ENCODE results near the gene PRH1.

Gene PRH1

DNA sequence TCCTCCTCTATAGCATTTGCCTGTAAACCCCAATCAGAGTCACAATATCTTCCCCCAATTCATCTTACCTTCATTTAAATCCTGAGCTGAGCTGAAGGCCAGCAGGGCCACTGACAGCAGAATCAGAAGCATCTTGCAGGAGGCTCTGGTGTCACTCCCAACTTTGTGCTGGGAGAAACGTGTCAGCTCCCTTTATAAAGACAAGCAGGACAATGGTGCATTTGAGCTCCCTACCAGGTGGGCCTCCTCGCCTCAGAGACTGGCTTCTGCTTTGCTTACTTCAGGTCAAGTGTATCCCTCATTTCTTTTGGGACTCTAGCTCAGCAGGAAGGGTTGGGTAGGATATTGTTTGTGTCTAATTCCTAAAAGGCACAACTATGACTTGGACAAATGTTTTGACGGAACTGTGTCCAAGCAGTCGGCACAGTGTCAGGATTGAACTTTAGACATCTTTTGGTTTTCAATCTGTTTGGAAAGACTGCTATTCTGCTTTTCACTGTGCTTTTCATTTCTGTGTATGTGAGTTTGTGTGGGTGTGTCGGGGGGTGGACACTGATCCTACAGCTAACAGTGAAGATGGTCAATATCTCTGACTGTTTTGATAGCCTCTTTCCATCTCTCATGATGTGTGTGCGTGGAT is at the start of gene PRH1:
PRH1 (minus strand) TSS at position 170 of the 640 bp plus-strand sequence; CDS start at position 132, 38 bp downstream.
- no peak for DNase-seq

DNA sequence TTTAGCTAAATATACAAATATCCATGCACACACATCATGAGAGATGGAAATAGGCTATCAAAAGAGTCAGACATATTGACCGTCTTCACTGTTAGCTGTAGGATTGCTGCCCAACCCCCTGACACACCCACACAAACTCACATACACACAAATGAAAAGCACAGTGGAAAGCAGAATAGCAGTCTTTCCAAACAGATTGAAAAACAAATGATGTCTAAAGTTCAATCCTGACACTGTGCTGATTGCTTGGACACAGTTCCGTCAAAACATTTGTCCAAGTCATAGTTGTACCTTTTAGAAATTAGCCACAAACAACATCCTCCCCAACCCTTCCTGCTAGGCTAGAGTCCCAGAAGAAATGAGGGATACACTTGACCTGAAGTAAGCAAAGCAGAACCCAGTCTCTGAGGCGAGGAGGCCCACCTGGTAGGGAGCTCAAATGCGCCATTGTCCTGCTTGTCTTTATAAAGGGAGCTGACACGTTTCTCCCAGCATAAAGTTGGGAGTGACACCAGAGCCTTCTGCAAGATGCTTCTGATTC is 44.8 kb upstream of the PRH1 start, which contains the start of gene PRH2:
PRH2 (plus strand) TSS at position 491 of the 541 bp plus-strand sequence; CDS start at position 529, 38 bp downstream.
- no peak for DNase-seq

DNA sequence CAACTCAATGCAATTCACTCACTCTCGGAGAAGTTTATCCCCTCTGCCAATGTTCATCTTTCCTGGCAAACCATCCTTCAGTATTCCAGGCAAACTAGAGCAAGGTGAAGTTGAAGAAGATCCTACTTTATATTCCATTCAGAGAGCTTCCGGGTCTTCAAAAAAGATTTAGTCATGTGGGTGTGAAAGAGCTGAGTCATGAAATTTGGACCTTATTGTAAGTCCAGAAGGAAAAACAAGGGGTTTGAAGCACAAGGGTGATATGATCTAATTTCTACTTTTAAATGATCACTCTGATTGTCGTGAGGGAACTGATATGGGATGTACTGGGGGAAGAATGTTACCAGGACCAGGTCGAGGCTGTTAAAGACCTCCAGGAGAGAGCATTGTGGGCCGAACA is 42.2 kb upstream of the PRH1 start:
- DNase-seq: no peak

DNA sequence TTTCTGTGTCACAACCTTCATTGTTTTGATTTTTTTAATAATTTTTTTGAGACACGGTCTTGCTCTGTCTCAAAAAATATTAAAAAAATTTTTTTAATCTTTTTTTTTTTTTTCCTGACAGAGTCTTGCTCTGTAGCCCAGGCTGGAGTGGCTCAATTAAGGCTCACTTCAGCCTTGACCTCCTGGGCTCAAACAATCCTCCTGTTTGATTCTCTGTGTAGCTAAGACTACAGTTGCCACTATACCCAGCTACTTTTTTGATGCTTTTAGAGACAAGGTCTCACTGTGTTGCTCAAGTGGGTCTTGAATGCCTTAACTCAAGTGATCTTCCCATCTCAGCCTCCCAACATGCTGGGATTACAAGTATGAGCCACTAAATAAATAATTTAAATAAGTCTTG is 35.8 kb upstream of the PRH1 start:
- no peak for DNase-seq

DNA sequence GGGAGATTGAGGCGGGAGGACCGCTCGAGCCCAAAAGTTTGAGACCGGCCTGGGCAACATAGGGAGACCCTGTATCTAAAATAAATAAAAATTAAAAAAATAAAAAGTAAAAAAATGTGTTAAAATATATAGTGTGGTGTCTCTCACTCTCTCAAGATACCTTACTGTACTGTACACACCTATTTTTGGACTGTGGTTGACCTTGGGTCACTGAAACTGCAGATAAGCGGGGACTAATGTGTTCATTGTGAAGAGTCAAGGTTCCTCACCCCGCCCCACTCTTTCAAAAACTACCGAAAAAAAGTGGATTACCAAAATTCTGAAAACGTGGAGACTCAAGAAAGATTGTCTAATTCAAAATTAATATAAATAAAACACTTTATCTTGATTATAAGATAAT is 26.3 kb upstream of the PRH1 start:
- DNase-seq: no peak

DNA sequence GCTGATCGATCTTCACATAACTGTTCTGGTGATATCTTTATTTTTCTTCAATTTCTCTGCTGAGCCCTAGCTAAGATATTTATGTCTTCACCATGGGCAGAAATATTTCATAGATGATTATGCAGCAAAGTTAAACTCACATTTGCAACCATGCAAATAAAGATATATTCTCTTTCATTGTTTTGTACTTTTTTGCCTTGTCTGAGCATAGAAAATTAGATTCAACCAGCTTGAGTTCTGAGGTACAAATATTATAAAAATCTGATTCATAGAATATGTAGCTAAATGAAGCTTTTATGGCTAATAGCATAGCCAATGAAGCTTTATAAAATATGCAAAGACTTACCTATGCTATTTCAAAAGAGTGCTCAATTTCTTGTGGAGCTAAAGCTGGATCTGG is 25.4 kb upstream of the PRH1 start, which contains the start of gene TAS2R13:
TAS2R13 (minus strand) TSS at position 101 of the 400 bp plus-strand sequence. CDS start 264 bp downstream, outside the sequence.
- no peak for DNase-seq

DNA sequence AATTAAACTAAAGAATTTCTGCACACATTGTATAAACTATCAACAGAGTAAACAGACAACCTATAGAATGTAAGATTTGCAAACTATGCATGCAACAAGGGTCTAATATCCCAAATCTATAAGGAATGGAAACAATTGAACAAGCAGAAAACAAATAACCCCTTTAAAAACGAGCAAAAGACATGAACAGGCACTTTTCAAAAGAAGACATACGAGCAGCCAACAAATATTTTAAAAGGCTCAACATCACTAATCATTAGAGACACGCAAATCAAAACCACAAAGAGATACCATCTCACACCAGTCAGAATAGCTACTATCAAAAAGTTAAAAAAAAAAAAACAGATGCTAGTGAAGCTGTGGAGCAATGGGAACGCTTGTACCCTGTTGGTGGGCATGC is 20.6 kb upstream of the PRH1 start:
- no peak for DNase-seq

DNA sequence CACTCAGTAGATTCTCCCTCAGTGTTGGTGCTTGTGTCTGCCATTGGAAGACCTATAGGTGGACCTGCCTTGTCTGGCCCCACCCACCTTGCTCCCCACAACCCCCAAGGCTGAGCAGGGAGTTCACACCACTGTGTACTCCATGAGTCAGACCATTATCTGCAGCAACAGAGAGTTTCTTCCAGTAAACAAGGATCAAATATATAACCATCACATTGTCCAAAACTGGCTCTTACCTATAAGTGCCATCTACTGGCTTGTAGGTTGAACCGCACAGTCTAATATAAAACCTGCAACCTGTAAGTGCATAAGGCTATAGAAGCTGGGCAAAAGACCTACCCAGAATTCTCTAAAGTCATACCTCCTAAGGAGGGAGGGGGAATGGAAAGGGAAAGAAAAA is 17.4 kb upstream of the PRH1 start:
- DNase-seq: peak; percentile 19

DNA sequence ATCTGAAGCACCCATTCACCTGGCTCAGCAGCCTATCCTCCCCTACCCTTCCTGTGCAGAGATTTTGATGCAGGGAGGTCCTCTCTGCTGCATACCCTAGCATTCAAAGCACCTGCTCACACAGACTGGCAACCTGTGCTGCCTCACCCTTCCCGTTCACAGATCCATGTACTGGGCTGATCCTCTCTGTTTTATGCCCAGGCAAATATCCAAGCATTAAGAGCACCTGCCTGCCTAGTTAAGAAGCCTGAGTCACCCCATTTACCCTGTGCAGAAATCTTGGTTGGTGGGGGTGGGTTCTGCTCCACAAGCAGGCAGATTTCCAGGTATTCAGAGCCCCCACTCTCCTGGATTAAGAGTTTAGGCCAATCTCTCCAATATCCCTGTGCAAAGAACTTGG is 16.9 kb upstream of the PRH1 start:
- no peak for DNase-seq

DNA sequence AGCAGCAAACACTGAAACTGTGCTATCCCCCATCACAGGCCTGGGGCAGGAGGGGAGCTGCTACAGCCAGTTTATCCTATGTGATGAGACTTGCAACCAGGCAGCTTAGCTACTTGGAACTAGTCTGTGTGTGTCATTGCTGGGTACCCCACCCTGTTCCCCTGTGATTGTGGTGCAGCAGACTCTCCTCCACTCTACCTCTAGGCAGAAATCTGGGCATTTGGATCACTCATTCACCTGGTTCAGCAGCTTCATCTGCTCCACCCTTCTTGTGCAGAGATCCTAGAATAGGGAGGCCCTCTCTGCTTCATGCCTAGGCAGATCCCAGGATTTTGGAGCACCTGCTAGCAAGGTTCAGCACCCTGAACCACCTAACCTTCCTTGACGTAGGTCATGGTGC is 16.5 kb upstream of the PRH1 start:
- no peak for DNase-seq

DNA sequence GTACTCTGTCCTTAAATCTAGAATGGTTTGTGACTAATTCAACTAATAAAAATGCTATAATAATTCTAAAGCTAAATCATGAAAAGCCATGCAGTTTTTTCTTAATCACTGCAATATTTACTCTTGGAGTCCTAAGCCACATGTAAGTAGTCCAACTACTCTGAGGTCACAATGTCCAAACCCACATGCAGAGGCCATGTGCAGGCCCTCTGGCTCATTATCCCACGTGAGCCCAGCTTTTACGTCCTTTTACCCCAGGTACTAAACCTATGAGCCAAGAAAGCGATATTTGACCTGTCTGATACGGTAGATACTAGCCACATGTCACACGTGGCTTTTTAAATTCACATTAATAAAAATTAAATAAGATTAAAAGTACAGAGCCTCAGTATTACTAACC is 12.8 kb upstream of the PRH1 start:
- no peak for DNase-seq

DNA sequence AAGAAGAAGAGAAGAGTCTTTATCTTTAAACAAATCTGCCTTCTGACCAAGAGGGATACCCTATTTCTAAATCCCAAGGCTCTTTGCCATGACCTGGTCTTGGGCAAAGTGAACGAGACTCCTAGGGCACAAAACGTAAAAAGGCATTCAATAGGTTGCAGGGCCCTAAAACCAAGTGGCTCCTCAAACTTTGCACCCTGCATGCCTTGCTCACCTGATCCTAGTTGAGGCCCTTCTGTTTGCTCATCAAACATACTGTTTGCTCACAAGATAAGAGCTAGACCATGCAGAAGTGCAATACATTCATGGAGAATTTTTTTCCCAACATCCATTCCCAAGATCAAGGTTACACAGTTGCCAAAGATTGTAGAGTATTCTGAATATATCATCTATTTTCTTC is 7.9 kb upstream of the PRH1 start:
- no peak for DNase-seq

DNA sequence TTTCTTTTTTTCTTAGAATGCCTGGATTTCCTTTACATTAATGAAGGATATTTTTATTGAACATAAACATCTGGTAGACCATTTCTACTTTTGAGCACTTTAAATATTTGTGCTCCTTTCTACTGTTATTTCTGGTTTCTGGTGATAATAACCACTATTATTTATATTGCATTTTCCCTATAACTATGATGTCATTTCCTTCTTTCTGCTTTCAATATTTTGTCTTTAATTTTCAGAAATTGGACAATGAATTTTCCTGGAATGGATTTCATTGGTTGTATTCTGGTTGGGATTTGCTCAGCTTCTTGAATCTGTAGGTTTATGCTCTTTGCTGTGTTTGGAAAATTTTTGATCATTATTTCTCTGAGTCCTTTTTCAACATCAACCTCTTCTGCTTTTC is 5.2 kb upstream of the PRH1 start:
- DNase-seq: no peak

DNA sequence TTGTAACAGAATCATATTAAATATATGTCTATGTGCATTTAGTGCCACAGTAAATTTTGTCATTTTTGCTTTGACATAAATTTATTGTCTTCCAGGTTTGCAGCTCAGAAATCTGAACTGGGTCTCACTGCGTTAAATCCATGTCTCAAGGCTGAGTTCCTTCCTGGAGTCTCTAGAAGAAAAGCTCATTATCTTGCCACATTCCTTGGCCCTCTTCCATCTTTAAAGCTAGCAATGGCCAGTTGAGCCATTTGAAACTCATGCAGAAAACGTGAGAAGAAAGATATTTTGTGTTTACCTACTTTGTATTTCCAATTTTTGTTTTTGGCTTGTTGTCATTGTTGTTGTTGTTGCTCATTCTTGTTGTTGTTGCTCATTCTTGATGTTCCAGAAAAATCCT is 10.7 kb downstream of the PRH1 start:
- no peak for DNase-seq

DNA sequence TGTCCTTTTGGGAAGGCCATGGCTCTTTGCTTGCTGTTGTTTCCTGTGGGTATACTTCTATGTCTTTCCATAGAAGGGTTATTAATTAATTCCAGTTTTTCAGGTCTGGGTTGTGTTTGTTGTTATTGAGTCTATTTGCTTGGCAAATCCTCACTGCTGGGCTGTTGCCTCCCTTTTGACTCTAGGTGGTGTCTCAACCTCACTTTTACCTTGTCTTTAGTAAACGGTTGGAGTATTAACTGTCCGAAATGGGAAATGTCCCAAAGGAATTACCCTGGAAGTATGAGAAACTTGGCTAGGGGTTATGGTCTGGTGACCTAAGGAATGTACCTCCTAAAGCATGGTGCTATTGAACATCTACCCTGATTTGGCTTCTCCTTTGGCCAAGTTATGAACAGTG is 16.7 kb downstream of the PRH1 start:
- DNase-seq: no peak

DNA sequence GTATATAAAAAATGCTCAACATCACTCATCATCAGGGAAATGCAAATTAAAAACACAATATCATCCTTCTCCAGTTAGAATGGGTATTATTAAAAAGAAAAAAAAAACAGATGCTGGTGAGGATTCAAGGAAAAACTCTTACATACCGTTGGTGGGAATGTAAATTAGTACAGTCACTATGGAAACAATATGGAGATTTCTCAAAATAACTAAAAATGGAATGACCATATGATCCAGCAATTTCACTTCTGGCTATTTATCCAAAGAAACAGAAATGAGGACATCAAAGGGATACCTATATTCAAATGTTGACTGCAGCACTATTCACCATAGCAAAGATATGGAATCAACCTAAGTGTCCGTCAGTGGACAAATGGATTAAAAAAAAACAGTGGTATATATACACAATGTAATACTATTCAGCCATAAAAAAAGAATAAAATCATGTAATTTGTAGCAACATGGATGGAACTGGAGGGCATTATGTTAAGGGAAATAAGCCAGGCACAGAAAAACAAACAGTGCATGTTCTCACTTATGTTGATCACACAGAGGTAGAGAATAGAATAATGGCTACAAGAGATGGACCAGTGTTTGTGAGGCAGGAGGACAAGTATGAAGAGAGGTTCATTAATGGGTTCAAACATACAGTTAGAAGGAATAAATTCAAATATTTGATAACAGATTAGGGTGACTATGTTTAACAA is 20.4 kb downstream of the PRH1 start:
- DNase-seq: no peak

DNA sequence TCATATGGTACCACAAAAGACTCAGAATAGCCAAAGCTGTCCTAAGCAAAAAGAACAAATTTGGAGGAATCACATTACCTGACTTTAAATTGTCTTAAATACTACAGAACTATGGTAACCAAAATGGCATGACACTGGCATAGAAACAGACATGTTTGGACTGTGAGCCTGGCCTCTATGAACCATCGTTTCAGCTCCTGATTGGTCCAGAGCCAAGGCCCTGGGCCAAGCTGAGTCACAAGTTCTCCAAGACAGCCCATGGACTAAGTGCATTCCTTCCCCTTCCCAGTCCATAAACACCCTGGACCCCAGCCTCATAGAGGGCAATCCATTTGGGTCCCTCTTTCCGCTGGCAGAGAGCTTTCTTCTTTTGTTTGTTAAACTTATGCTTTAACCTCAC is 22.7 kb downstream of the PRH1 start:
- no peak for DNase-seq

DNA sequence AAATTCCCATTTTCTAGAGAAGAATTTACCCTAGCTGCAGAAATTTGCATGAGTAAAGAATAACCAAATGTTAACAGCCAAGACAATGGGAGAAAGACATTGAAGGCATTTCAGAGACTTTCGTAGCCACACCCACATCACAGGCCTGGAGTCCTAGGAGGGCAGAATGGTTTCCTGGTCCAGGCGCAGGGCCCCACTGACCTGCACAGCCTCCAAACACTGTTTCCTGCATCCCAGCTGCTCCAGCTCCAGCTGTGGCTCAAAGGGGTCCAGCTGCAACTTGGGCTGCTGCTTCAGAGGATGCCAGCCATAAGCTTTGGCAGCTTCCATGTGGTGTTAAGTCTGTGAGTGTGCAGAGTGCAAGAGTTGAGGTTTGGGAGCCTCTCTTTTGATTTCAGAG is 28.2 kb downstream of the PRH1 start:
- no peak for DNase-seq

DNA sequence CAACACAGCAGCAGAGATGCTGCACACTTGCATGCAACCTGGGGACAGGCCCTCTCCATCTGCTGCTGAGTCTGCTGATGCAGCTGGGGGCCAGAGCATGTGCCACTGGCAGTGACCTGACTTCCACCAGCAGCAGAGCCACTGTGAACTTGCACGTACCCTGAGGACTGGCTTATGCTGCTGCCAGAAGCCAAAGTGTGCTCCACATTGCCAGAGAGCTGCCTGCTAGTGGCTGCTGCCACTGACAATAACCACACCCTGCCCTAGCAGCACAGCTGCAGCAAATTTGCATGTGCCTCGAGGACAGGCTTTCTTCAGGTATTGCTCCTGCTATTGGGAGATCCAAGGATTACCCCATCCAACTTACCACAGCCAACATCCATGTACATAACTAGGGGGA is 30.3 kb downstream of the PRH1 start:
- no peak for DNase-seq

DNA sequence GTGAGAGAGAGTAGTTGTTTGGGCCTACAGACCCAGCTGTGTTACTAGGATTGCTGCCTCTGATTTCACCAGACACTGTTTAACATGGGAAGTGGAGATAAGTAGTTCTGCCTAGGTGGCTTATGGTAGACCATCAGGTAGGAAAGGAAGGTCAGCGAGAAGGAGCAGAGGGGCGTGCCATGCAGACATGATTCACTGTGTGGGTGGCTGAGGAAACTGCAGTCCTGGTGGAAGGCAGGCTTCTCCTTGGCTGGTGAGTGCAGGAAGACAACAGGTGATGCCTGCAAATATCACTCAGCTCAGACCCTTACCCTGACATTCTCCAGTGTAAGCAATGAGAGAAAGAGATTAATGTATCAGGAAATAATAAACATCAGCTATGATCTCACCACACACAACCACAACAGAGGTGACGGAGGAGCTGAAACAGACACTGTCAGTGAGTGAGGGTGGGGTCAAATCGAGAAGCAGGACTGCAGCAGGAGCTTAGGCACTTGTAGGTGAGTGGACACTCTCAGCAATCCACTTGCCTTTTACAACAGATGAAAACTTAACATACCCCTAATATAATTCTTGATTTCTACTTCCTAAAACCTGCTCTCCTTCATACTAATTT is 32.7 kb downstream of the PRH1 start:
- DNase-seq: no peak

DNA sequence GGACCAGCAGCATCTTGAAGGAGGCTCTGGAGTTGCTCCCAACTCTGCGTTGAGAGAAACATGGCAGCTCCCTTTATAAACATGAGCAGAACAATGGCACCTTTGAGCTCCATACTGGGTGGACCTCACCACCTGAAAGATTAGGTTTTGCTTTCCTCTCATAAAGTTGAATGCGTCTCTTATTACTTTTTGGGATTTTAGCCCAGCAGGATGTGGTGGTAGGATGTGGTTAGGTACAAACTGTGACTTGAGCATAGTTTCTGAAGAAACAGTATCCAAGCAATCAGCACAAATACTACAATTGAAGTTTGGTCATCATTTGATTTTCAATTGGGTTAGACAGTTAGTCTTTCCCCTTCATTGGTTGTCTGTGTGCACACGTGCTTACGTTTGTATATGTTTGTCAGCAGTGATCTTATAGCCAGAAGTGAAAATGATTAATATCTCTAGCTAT is 34.6 kb downstream of the PRH1 start, which contains the start of gene PRR4:
PRR4 (minus strand) TSS at position 51 of the 454 bp plus-strand sequence; CDS start at position 13, 38 bp downstream.
- DNase-seq: no peak

DNA sequence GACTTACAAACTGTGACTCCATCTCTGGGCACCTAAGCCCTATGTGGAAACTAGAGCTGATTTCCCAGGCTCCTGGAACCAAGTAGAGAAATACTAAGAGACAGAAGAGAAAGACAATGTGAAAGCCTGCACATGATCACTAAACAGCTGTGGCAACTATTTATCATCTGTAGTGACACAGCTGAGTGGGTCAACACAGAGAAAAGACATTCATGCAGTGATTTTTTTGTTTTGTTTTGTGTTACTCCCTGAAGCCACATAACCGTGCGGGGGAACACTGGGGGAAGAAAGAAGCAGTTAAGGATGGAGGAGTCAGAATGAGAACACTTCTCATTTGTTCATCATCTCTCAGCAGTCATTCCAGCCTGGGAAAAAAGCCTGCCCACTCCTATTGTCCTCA is 36.3 kb downstream of the PRH1 start:
- no peak for DNase-seq

DNA sequence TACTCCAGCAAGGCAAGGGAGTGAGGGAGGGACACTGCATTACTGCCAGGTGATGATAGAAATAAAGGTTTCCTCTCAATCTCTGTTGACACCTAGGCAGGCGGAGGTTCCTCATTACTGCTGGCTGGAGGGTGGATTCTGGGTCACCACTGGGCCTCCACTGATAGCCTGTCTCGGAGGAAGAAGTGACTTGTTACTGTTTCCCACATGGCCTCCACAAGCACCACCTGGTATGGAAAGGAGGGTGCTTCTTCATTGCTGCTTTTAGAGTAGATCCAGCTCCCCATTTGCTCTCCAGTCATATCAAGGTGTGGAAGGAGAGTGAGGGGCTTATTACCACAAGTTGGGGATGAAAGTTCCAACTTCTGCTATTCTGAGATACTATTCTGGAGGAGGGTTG is 41.2 kb downstream of the PRH1 start:
- no peak for DNase-seq

DNA sequence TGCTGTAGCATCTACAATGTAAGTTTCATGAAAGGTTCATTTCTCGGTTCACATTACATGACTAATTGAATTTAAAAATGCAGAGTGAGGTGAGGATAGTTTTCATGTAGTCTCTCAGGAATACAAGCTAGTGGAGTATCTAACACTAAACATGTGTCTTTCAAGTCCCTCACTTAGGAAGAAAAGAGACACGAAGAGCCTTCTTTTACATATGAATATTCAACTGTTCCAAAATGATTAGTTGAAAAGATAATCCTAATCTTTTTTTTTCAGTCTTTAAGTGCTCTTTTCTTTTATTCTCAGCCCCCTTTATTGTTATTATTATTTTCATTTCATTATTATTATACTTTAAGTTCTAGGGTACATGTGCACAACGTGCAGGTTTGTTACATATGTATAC is 45.6 kb downstream of the PRH1 start:
- no peak for DNase-seq

All from hematopoietic multipotent progenitor cell treated with erythropoietin and hydrocortisone succinate and interleukin-3 and kit ligand, for 8 days (in vitro differentiated cells).